ENCODE measurements around the gene PRDM12. TPM values are rescaled to one million over a fixed set of nuclear protein-coding genes. Genes with fewer than 3 reads are reported as not detected.

The PRDM12 gene
- total and polyA plus RNA-seq, 2 experiments from 2014 or later: 0.11 TPM; not detected in 1

DNA sequence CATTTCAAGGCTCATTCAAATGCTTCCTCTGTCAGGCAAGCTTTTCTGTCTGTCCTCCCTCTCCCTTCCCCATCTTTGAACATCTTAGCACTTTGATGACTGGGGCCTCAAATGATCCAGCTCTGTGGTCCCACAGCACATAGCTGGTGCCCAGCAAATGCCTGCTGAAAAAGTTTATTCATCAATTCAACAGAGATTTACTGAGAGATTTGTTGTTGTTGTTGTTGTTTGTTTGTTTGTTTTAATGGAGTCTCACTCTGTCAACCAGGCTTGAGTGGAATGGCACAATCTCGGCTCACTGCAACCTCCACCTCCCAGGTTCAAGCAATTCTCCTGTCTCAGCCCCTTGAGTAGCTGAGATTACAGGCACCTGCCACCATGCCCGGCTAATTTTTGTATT lies 23.2 kb downstream of the PRDM12 start:
- H3K79me2 ChIP-seq (replicated peaks; ENCODE audit: insufficient read depth): no peaks in the 10 kb centered on the region
- peaks cover 5% of the 10 kb centered on the region for H3K4me1 ChIP-seq (ENCODE audit: insufficient read depth)
- Mint-ChIP-seq H3K9me3 (peaks cover 15% of the 10 kb centered on the region; the same call in 2 of the 3 replicates), H3K36me3 (ENCODE audit: low read depth) (no peaks in the 10 kb centered on the region), H3K27me3 (ENCODE audit: insufficient read depth, low read depth, poor library complexity) (peaks cover 14% of the 10 kb centered on the region), H3K4me3 (no peak overlapping the region), H3K27ac (no peak overlapping the region), H3K4me1 (peaks cover 23% of the 10 kb centered on the region)
- H3K27me3 ChIP-seq (ENCODE audit: insufficient read depth): peaks cover 3% of the 10 kb centered on the region; the same call in 1 of the 2 replicates
- no peak for TF ChIP-seq ZNF331 (CRISPR knock-in tag; IDR thresholded peaks at IDR 0.05; ENCODE audit: low read depth)
- TF ChIP-seq EZH2 (IDR thresholded peaks at IDR 0.05; ENCODE audit: low read depth, unreplicated experiment): no peak
- TF ChIP-seq POLR2AphosphoS5 (IDR thresholded peaks at IDR 0.05; ENCODE audit: low read depth): no peak
- TF ChIP-seq, protein P1, sequence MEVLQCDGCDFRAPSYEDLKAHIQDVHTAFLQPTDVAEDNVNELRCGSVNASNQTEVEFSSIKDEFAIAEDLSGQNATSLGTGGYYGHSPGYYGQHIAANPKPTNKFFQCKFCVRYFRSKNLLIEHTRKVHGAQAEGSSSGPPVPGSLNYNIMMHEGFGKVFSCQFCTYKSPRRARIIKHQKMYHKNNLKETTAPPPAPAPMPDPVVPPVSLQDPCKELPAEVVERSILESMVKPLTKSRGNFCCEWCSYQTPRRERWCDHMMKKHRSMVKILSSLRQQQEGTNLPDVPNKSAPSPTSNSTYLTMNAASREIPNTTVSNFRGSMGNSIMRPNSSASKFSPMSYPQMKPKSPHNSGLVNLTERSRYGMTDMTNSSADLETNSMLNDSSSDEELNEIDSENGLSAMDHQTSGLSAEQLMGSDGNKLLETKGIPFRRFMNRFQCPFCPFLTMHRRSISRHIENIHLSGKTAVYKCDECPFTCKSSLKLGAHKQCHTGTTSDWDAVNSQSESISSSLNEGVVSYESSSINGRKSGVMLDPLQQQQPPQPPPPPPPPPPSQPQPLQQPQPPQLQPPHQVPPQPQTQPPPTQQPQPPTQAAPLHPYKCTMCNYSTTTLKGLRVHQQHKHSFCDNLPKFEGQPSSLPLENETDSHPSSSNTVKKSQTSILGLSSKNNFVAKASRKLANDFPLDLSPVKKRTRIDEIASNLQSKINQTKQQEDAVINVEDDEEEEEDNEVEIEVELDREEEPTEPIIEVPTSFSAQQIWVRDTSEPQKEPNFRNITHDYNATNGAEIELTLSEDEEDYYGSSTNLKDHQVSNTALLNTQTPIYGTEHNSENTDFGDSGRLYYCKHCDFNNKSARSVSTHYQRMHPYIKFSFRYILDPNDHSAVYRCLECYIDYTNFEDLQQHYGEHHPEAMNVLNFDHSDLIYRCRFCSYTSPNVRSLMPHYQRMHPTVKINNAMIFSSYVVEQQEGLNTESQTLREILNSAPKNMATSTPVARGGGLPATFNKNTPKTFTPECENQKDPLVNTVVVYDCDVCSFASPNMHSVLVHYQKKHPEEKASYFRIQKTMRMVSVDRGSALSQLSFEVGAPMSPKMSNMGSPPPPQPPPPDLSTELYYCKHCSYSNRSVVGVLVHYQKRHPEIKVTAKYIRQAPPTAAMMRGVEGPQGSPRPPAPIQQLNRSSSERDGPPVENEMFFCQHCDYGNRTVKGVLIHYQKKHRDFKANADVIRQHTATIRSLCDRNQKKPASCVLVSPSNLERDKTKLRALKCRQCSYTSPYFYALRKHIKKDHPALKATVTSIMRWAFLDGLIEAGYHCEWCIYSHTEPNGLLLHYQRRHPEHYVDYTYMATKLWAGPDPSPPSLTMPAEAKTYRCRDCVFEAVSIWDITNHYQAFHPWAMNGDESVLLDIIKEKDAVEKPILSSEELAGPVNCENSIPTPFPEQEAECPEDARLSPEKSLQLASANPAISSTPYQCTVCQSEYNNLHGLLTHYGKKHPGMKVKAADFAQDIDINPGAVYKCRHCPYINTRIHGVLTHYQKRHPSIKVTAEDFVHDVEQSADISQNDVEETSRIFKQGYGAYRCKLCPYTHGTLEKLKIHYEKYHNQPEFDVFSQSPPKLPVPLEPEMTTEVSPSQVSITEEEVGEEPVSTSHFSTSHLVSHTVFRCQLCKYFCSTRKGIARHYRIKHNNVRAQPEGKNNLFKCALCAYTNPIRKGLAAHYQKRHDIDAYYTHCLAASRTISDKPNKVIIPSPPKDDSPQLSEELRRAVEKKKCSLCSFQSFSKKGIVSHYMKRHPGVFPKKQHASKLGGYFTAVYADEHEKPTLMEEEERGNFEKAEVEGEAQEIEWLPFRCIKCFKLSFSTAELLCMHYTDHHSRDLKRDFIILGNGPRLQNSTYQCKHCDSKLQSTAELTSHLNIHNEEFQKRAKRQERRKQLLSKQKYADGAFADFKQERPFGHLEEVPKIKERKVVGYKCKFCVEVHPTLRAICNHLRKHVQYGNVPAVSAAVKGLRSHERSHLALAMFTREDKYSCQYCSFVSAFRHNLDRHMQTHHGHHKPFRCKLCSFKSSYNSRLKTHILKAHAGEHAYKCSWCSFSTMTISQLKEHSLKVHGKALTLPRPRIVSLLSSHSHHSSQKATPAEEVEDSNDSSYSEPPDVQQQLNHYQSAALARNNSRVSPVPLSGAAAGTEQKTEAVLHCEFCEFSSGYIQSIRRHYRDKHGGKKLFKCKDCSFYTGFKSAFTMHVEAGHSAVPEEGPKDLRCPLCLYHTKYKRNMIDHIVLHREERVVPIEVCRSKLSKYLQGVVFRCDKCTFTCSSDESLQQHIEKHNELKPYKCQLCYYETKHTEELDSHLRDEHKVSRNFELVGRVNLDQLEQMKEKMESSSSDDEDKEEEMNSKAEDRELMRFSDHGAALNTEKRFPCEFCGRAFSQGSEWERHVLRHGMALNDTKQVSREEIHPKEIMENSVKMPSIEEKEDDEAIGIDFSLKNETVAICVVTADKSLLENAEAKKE (CRISPR knock-in tag; IDR thresholded peaks at IDR 0.05): no peak
- TF ChIP-seq, protein P2, sequence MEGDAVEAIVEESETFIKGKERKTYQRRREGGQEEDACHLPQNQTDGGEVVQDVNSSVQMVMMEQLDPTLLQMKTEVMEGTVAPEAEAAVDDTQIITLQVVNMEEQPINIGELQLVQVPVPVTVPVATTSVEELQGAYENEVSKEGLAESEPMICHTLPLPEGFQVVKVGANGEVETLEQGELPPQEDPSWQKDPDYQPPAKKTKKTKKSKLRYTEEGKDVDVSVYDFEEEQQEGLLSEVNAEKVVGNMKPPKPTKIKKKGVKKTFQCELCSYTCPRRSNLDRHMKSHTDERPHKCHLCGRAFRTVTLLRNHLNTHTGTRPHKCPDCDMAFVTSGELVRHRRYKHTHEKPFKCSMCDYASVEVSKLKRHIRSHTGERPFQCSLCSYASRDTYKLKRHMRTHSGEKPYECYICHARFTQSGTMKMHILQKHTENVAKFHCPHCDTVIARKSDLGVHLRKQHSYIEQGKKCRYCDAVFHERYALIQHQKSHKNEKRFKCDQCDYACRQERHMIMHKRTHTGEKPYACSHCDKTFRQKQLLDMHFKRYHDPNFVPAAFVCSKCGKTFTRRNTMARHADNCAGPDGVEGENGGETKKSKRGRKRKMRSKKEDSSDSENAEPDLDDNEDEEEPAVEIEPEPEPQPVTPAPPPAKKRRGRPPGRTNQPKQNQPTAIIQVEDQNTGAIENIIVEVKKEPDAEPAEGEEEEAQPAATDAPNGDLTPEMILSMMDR (conservative IDR thresholded peaks at IDR 0.05; ENCODE audit: low read depth in 2 of 2): no peak
- no peak for TF ChIP-seq ZNF114 (CRISPR knock-in tag; IDR thresholded peaks at IDR 0.05)
- no peak for TF ChIP-seq JUNB (IDR thresholded peaks at IDR 0.05; ENCODE audit: unreplicated experiment)
- TF ChIP-seq CREB1 (CRISPR knock-in tag; IDR thresholded peaks at IDR 0.05; ENCODE audit: low read depth): no peak
- no peak for TF ChIP-seq EZH2phosphoT487 (IDR thresholded peaks at IDR 0.05; ENCODE audit: unreplicated experiment)
- TF ChIP-seq NANOG (IDR thresholded peaks at IDR 0.05; ENCODE audit: borderline replicate concordance): no peak
- TF ChIP-seq, protein P3, sequence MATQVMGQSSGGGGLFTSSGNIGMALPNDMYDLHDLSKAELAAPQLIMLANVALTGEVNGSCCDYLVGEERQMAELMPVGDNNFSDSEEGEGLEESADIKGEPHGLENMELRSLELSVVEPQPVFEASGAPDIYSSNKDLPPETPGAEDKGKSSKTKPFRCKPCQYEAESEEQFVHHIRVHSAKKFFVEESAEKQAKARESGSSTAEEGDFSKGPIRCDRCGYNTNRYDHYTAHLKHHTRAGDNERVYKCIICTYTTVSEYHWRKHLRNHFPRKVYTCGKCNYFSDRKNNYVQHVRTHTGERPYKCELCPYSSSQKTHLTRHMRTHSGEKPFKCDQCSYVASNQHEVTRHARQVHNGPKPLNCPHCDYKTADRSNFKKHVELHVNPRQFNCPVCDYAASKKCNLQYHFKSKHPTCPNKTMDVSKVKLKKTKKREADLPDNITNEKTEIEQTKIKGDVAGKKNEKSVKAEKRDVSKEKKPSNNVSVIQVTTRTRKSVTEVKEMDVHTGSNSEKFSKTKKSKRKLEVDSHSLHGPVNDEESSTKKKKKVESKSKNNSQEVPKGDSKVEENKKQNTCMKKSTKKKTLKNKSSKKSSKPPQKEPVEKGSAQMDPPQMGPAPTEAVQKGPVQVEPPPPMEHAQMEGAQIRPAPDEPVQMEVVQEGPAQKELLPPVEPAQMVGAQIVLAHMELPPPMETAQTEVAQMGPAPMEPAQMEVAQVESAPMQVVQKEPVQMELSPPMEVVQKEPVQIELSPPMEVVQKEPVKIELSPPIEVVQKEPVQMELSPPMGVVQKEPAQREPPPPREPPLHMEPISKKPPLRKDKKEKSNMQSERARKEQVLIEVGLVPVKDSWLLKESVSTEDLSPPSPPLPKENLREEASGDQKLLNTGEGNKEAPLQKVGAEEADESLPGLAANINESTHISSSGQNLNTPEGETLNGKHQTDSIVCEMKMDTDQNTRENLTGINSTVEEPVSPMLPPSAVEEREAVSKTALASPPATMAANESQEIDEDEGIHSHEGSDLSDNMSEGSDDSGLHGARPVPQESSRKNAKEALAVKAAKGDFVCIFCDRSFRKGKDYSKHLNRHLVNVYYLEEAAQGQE (IDR thresholded peaks at IDR 0.05; ENCODE audit: unreplicated experiment): no peak
- H3K9me2 ChIP-seq (ENCODE audit: insufficient read depth): no peaks in the 10 kb centered on the region
- H3K4me3 ChIP-seq: no peak overlapping the region
- H3K4me2 ChIP-seq: no peak overlapping the region
- no peaks in the 10 kb centered on the region for H3K36me3 ChIP-seq (ENCODE audit: insufficient read depth)
- no peak for ATAC-seq
- no peak overlapping the region for H2AFZ ChIP-seq
- peaks cover 3% of the 10 kb centered on the region; the same call in 1 of the 2 replicates for H4K20me1 ChIP-seq (replicated peaks; ENCODE audit: insufficient read depth)
- H3K27ac ChIP-seq (ENCODE audit: low read depth): no peak overlapping the region
- H3F3A ChIP-seq (replicated peaks; ENCODE audit: low read depth): no peaks in the 10 kb centered on the region
- no peak for DNase-seq (ENCODE audit: low spot score)

All from GM23338 (cell line).